Peyer's patch (tissue), 4 donors: ENCODE data around the gene METRNL. TPM values are rescaled to one million over a fixed set of nuclear protein-coding genes. Genes with fewer than 3 reads are reported as not detected.
"Not testable (repeated sequence)": the region's sequence is repeated elsewhere in the genome, so short reads cannot be mapped to it uniquely, and the experiment has no call there.

Source experiments
- DNase-seq, 3 donors: peaks; one replicate each; pipeline ENCODE4 v3.0.0-alpha.2; 2017 to 2019
- H3K27ac ChIP-seq, 4 donors: fragments of 200-600 bp; sonication (generic); one replicate each; pipeline ENCODE4 v1.5.1; 2016 to 2019
- H3K27me3 ChIP-seq, 2 donors: fragments of 200-600 bp; sonication (generic); one replicate each; pipeline ENCODE4 v1.5.1; 2019
- H3K36me3 ChIP-seq, 3 donors: fragments of 200-600 bp; sonication (generic); one replicate each; pipeline ENCODE4 v1.5.1; 2016 to 2019
- H3K4me1 ChIP-seq, 4 donors: fragments of 200-600 bp; sonication (generic); one replicate each; pipeline ENCODE4 v1.5.1; 2016 to 2019
- H3K4me3 ChIP-seq, 4 donors: fragments of 200-600 bp; sonication (generic); 1 replicate in 3 of 4; 2 replicates in 1 of 4; pipeline ENCODE4 v1.5.1; 2016 to 2019; ENCODE audit warnings: mild to moderate bottlenecking in 1 of 4
- H3K9me3 ChIP-seq, 4 donors: fragments of 200-600 bp; sonication (generic); one replicate each; pipeline ENCODE4 v1.5.1; 2016 to 2019; ENCODE audit warnings: mild to moderate bottlenecking in 1 of 4
- POLR2A ChIP-seq, 2 donors: fragments of 450-650 bp; IDR thresholded peaks; one replicate each; pipeline ENCODE4 v1.5.1; 2017; ENCODE audit warnings: antibody characterized with exemption in 2 of 2, mild to moderate bottlenecking in 2 of 2, moderate library complexity in 2 of 2
- total RNA-seq, 4 donors: library from RNA; depleted of rRNA; stranded (reverse); fragments of >200 nt; gene quantifications; one replicate each; pipeline ENCODE4 v1.1.0, GENCODE V29; 2016
- TF ChIP-seq, protein P1 (sequence below), 6 experiments: fragments of 450-650 bp in 4 of 6; fragments of 200-600 bp in 2 of 6; sonication (generic) in 1 of 6; IDR thresholded peaks; one replicate each; pipeline ENCODE4 v1.5.1; 2017 to 2019; ENCODE audit warnings: antibody characterized with exemption in 6 of 6, mild to moderate bottlenecking in 3 of 6, moderate library complexity in 1 of 6

Gene METRNL
- total RNA-seq, 4 donors from 2014 or later: 73.4 to 170 (median 117) TPM

GRCh38 chr17:83041305-83041704, 38.1 kb upstream of the METRNL start:
- Histone ChIP-seq H3K36me3 (peaks cover 0 to 19% (median 0%) of the 10 kb centered on the region in 3 donors), H3K9me3 (peaks cover 0 to 12% (median 0%) of the 10 kb centered on the region in 4 donors), H3K27me3 (no peaks in the 10 kb centered on the region), H3K4me3 (no peak overlapping the region), H3K4me1 (no peaks in the 10 kb centered on the region), H3K27ac (no peak overlapping the region)
- no peak for DNase-seq
- no peak for TF ChIP-seq POLR2A (IDR thresholded peaks at IDR 0.05)
- TF ChIP-seq, protein P1, sequence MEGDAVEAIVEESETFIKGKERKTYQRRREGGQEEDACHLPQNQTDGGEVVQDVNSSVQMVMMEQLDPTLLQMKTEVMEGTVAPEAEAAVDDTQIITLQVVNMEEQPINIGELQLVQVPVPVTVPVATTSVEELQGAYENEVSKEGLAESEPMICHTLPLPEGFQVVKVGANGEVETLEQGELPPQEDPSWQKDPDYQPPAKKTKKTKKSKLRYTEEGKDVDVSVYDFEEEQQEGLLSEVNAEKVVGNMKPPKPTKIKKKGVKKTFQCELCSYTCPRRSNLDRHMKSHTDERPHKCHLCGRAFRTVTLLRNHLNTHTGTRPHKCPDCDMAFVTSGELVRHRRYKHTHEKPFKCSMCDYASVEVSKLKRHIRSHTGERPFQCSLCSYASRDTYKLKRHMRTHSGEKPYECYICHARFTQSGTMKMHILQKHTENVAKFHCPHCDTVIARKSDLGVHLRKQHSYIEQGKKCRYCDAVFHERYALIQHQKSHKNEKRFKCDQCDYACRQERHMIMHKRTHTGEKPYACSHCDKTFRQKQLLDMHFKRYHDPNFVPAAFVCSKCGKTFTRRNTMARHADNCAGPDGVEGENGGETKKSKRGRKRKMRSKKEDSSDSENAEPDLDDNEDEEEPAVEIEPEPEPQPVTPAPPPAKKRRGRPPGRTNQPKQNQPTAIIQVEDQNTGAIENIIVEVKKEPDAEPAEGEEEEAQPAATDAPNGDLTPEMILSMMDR (IDR thresholded peaks at IDR 0.05): no peak

- H3K27ac ChIP-seq: no peak overlapping the region
- peaks cover 0 to 8% (median 0%) of the 10 kb centered on the region in 3 donors for H3K36me3 ChIP-seq
- TF ChIP-seq, protein P1 (IDR thresholded peaks at IDR 0.05): no peak
- TF ChIP-seq POLR2A (IDR thresholded peaks at IDR 0.05): no peak
- DNase-seq: no peak
- H3K9me3 ChIP-seq: peaks cover 0 to 12% (median 0%) of the 10 kb centered on the region in 4 donors
- H3K4me1 ChIP-seq: no peaks in the 10 kb centered on the region
- H3K4me3 ChIP-seq: no peak overlapping the region
- no peaks in the 10 kb centered on the region for H3K27me3 ChIP-seq
Observed at GRCh38 chr17:83042522-83043158, 36.8 kb upstream of the METRNL start.

GRCh38 chr17:83044479-83044878, 34.9 kb upstream of the METRNL start:
- H3K9me3 ChIP-seq: peaks cover 0 to 12% (median 0%) of the 10 kb centered on the region in 4 donors
- not testable (repeated sequence) for H3K27ac ChIP-seq, H3K36me3 ChIP-seq, H3K4me3 ChIP-seq, H3K4me1 ChIP-seq, H3K27me3 ChIP-seq
- peak in 1 of 3 donors; percentile 44 for DNase-seq

- H3K36me3 ChIP-seq: peaks cover 0 to 7% (median 0%) of the 10 kb centered on the region in 3 donors
- peak in 1 of 3 donors; percentile 35 for DNase-seq
- no peak for TF ChIP-seq POLR2A (IDR thresholded peaks at IDR 0.05)
Observed at GRCh38 chr17:83046448-83047181, 32.8 kb upstream of the METRNL start.

GRCh38 chr17:83047182-83047478, 32.3 kb upstream of the METRNL start:
- Histone ChIP-seq H3K36me3 (peaks cover 0 to 2% (median 0%) of the 10 kb centered on the region in 3 donors), H3K27me3 (no peaks in the 10 kb centered on the region)
- TF ChIP-seq, protein P1 (IDR thresholded peaks at IDR 0.05): no peak
- no peak for TF ChIP-seq POLR2A (IDR thresholded peaks at IDR 0.05)

More at GRCh38 chr17:83046448-83047181, 32.8 kb upstream of the METRNL start:
- no peak overlapping the region for H3K27ac ChIP-seq
- H3K4me1 ChIP-seq: peaks cover 0 to 7% (median 3%) of the 10 kb centered on the region in 4 donors
- no peak overlapping the region for H3K4me3 ChIP-seq
- peaks cover 0 to 6% (median 0%) of the 10 kb centered on the region in 4 donors for H3K9me3 ChIP-seq
- no peaks in the 10 kb centered on the region for H3K27me3 ChIP-seq

DNA sequence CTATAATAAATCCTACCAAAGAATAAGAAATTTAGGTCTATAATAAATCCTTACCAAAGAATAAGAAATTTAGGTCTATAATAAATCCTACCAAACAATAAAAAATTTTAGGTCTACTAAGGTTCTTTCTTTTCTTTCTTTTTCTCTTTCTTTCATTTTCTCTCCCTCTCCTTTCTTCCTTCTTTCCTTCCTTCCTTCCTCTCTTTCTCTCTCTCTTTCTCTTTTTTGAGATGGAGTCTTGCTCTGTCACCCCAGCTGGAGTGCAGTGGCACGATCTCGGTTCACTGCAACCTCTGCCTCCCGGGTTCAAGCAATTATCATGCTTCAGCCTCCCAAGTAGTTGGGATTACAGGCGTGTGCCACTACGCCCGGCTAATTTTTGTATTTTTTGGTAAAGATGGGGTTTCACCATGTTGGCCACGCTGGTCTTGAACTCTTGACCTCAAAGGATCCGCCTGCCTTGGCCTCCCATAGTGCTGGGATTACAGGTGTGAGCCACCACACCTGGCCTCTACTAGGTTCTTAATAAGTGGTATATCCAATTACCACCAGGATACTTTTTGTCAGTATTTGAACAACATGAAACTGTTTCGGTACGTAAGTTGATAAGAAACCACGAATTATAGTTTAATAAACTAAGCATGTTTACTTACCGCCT, 31.5 kb upstream of the METRNL start:
- H3K9me3 ChIP-seq, H3K36me3 ChIP-seq, H3K4me3 ChIP-seq, H3K27me3 ChIP-seq: not testable (repeated sequence)
- peaks cover 0 to 13% (median 7%) of the 10 kb centered on the region in 4 donors for H3K4me1 ChIP-seq
- peak in 1 of 3 donors; percentile 39 for DNase-seq
- H3K27ac ChIP-seq: peak overlapping the region in 3 of 4 donors; percentile 70 to 74 (median 71)

More at GRCh38 chr17:83047182-83047478, 32.3 kb upstream of the METRNL start:
- Histone ChIP-seq H3K27ac (no peak overlapping the region), H3K4me3 (no peak overlapping the region), H3K9me3 (peaks cover 0 to under 1% (median 0%) of the 10 kb centered on the region in 4 donors), H3K4me1 (peaks cover 0 to 9% (median 5%) of the 10 kb centered on the region in 4 donors)
- DNase-seq: no peak
